ENCODE results near the gene CABP4. TPM values are rescaled to one million over a fixed set of nuclear protein-coding genes. Genes with fewer than 3 reads are reported as not detected.

CABP4 gene
- total and polyA plus RNA-seq, 2 donors (not counting 3 experiments of a cell fraction or from before 2014, with no cell fraction given): 2.4 to 5.0 TPM

DNA sequence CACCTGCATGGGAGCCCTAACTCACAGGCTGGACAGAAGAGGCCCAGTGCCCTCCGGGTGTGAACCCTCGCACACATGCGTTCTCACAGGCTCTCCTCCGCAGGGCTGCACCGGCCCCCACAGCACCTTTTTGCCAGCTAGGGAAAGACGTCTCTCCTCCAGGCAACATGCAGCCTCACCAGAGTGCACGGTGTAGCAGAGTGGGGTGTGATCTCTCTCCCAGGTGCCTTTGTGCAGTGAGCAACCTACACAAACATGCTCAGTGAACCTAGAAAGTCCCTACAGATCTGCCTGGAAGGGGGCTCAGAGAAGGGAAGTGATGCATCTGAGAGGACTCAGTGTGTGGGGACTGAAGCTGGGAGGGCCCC, 43.4 kb upstream of the CABP4 start:
- Histone ChIP-seq H3K9me3 (replicated peaks; ENCODE audit: control insufficient read depth, insufficient read depth, low read length) (no peaks in the 10 kb centered on the region), H3K27me3 (ENCODE audit: control insufficient read depth in 2 of 2, insufficient read depth in 2 of 2, low read length in 2 of 2) (peaks cover 0 to 13% of the 10 kb centered on the region in 2 experiments), H3K4me2 (ENCODE audit: insufficient read depth, low read length) (no peak overlapping the region), H3K4me3 (replicated peaks in 1 of 3; ENCODE audit: insufficient read depth in 1 of 3, low read depth in 1 of 3, low read length in 3 of 3) (no peak overlapping the region), H3K9me1 (replicated peaks; ENCODE audit: control insufficient read depth, extremely low read depth, insufficient read depth, low read length) (no peaks in the 10 kb centered on the region), H3K9ac (replicated peaks; ENCODE audit: extremely low read depth, insufficient read depth, low read length) (no peak overlapping the region), H2AFZ (ENCODE audit: low read depth, low read length) (no peak overlapping the region), H3K79me2 (ENCODE audit: control insufficient read depth, insufficient read depth, low read length) (no peaks in the 10 kb centered on the region), H3K27ac (ENCODE audit: insufficient read depth, low read depth, low read length) (no peak overlapping the region), H3K4me1 (ENCODE audit: control insufficient read depth, extremely low read depth, insufficient read depth, low read length) (no peaks in the 10 kb centered on the region), H3K36me3 (ENCODE audit: control insufficient read depth in 2 of 2, extremely low read depth in 1 of 2, insufficient read depth in 2 of 2, low read length in 2 of 2) (no peaks in the 10 kb centered on the region), H4K20me1 (replicated peaks; ENCODE audit: control insufficient read depth, extremely low read depth, insufficient read depth, low read length) (no peaks in the 10 kb centered on the region)
- TF ChIP-seq POLR2A (IDR thresholded peaks at IDR 0.05; ENCODE audit: low read depth, low read length) (no peak), POLR2AphosphoS5 (IDR thresholded peaks at IDR 0.05; ENCODE audit: insufficient read depth, low read depth, low read length) (no peak), JUN (IDR thresholded peaks at IDR 0.05; ENCODE audit: borderline replicate concordance, insufficient read depth, insufficient read length, low read depth) (no peak), GATA2 (IDR thresholded peaks at IDR 0.05; ENCODE audit: insufficient read depth, insufficient read length, low read depth, low read length) (no peak), FOS (IDR thresholded peaks at IDR 0.05; ENCODE audit: borderline replicate concordance, insufficient read depth, low read length) (no peak), MYC (IDR thresholded peaks at IDR 0.05; ENCODE audit: low read depth, low read length) (no peak), EZH2 (IDR thresholded peaks at IDR 0.05; ENCODE audit: borderline replicate concordance, low read depth, low read length, severe bottlenecking) (no peak)
- TF ChIP-seq, protein P1, sequence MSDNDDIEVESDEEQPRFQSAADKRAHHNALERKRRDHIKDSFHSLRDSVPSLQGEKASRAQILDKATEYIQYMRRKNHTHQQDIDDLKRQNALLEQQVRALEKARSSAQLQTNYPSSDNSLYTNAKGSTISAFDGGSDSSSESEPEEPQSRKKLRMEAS (IDR thresholded peaks at IDR 0.05; ENCODE audit: insufficient read depth, insufficient read length): no peak
- TF ChIP-seq, protein P2, sequence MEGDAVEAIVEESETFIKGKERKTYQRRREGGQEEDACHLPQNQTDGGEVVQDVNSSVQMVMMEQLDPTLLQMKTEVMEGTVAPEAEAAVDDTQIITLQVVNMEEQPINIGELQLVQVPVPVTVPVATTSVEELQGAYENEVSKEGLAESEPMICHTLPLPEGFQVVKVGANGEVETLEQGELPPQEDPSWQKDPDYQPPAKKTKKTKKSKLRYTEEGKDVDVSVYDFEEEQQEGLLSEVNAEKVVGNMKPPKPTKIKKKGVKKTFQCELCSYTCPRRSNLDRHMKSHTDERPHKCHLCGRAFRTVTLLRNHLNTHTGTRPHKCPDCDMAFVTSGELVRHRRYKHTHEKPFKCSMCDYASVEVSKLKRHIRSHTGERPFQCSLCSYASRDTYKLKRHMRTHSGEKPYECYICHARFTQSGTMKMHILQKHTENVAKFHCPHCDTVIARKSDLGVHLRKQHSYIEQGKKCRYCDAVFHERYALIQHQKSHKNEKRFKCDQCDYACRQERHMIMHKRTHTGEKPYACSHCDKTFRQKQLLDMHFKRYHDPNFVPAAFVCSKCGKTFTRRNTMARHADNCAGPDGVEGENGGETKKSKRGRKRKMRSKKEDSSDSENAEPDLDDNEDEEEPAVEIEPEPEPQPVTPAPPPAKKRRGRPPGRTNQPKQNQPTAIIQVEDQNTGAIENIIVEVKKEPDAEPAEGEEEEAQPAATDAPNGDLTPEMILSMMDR (IDR thresholded peaks at IDR 0.05; ENCODE audit: extremely low read depth in 1 of 2, insufficient read depth in 1 of 2, low read depth in 1 of 2, low read length in 2 of 2): no peak
- intact Hi-C loops (cut with micrococcal nuclease) (no loop called here), dilution Hi-C loops (cut with MboI; ENCODE audit: extremely low pct_ligation_motif_present, low sequenced_read_pairs) (no loop called here)
- ChIA-PET POLR2A (interaction anchor here (0.6 kb wide), 1 partner anchor 21 kb away, joined by 3 read pairs; no protein-coding TSS in a partner anchor), CTCF (interaction anchor here (0.6 to 3.7 kb wide), 2 partner anchors 10 to 29 kb away, joined by 3 to 22 read pairs; partner anchors contain the start of gene PPP1CA)
- DNase-seq (ENCODE audit: low read depth, low spot score) (no peak), FAIRE-seq (no peak)
- no TSS peak for BruUV-seq (replicated peaks)
